DOHH2 (cell line): Measurements from ENCODE around the gene F2R.

Experiments
- CTCF ChIP-seq: fragments of 200-600 bp; sonication (generic); IDR thresholded peaks from one replicate; pipeline ENCODE4 v1.5.1; 2014; ENCODE audit warnings: antibody characterized with exemption, mild to moderate bottlenecking, low read depth, low read length; ENCODE audit not compliant: poor library complexity, severe bottlenecking
- EZH2phosphoT487 ChIP-seq: fragments of 200-600 bp; sonication (generic); IDR thresholded peaks from 2 replicates; pipeline ENCODE4 v1.6.1; 2017; ENCODE audit warnings: borderline replicate concordance, mild to moderate bottlenecking, antibody characterized with exemption, low read length, moderate library complexity, mixed read lengths

- no peak for TF ChIP-seq CTCF
- no peak for TF ChIP-seq EZH2phosphoT487
These were observed 18.3 kb upstream of the F2R start for GRCh38 chr5:76697670-76698069.
